Central memory CD8-positive, alpha-beta T cell (primary cell): ENCODE data around the gene CDK12.
"Not testable (repeated sequence)": the region's sequence is repeated elsewhere in the genome, so short reads cannot be mapped to it uniquely, and the experiment has no call there.

Experiments used
- ATAC-seq: fragments of 150-1000 bp; cut with Tn5 transposase; replicated peaks from 2 replicates; pipeline ENCODE4 v1.10.0; 2022; ENCODE audit warnings: mild to moderate bottlenecking, moderate FRiP score, moderate number of reproducible peaks; ENCODE audit not compliant: poor library complexity, severe bottlenecking; ENCODE audit errors: extremely low read depth
- DNase-seq, 2 donors: peaks; one replicate each; pipeline ENCODE4 v3.0.0; 2021; ENCODE audit warnings: low spot score in 2 of 2
- H3K27ac Mint-ChIP-seq: one replicate; pipeline ENCODE4 v1.8.0; 2022; ENCODE audit warnings: low read depth, mild to moderate bottlenecking, moderate library complexity, mixed read lengths
- H3K27me3 Mint-ChIP-seq: one replicate; pipeline ENCODE4 v1.8.0; 2022; ENCODE audit warnings: mixed read lengths
- H3K36me3 Mint-ChIP-seq: one replicate; pipeline ENCODE4 v1.8.0; 2022; ENCODE audit warnings: mild to moderate bottlenecking, moderate library complexity, mixed read lengths; ENCODE audit not compliant: insufficient read depth
- H3K4me1 Mint-ChIP-seq: one replicate; pipeline ENCODE4 v1.8.0; 2022; ENCODE audit warnings: mixed read lengths
- H3K4me3 Mint-ChIP-seq: one replicate; pipeline ENCODE4 v1.8.0; 2022; ENCODE audit warnings: mild to moderate bottlenecking, moderate library complexity, mixed read lengths
- H3K9me3 Mint-ChIP-seq: one replicate; pipeline ENCODE4 v1.8.0; 2022; ENCODE audit warnings: mixed read lengths

The CDK12 gene

GRCh38 chr17:39543176-39543575, 81.9 kb downstream of the CDK12 start:
- peaks cover 19% of the 10 kb centered on the region for H3K4me1 Mint-ChIP-seq
- H3K27ac Mint-ChIP-seq: no peak overlapping the region
- no peaks in the 10 kb centered on the region for H3K27me3 Mint-ChIP-seq
- no peak overlapping the region for H3K4me3 Mint-ChIP-seq
- H3K9me3 Mint-ChIP-seq: no peaks in the 10 kb centered on the region
- DNase-seq: no peak
- no peak for ATAC-seq
- peaks cover 22% of the 10 kb centered on the region for H3K36me3 Mint-ChIP-seq

- Mint-ChIP-seq H3K27ac (no peak overlapping the region), H3K36me3 (peaks cover 22% of the 10 kb centered on the region)
- ATAC-seq: no peak
These were observed 82.4 kb downstream of the CDK12 start for GRCh38 chr17:39543664-39544063.

GRCh38 chr17:39544361-39544760, 83.1 kb downstream of the CDK12 start:
- H3K27me3 Mint-ChIP-seq, H3K9me3 Mint-ChIP-seq, H3K4me3 Mint-ChIP-seq, H3K27ac Mint-ChIP-seq, ATAC-seq, DNase-seq: not testable (repeated sequence)
- Mint-ChIP-seq H3K36me3 (peaks cover 22% of the 10 kb centered on the region), H3K4me1 (peaks cover 10% of the 10 kb centered on the region)

More at GRCh38 chr17:39543664-39544063, 82.4 kb downstream of the CDK12 start:
- H3K4me3 Mint-ChIP-seq: no peak overlapping the region
- H3K9me3 Mint-ChIP-seq: no peaks in the 10 kb centered on the region
- DNase-seq: no peak
- H3K4me1 Mint-ChIP-seq: peaks cover 16% of the 10 kb centered on the region
- H3K27me3 Mint-ChIP-seq: no peaks in the 10 kb centered on the region

GRCh38 chr17:39547713-39548478, 86.6 kb downstream of the CDK12 start:
- DNase-seq (peak; percentile 58 to 81), ATAC-seq (peak; percentile 65)
- no peaks in the 10 kb centered on the region for H3K27me3 Mint-ChIP-seq
- H3K4me1 Mint-ChIP-seq: peaks cover 4% of the 10 kb centered on the region
- peaks cover 30% of the 10 kb centered on the region for H3K36me3 Mint-ChIP-seq
- H3K4me3 Mint-ChIP-seq: no peak overlapping the region
- no peaks in the 10 kb centered on the region for H3K9me3 Mint-ChIP-seq
- no peak overlapping the region for H3K27ac Mint-ChIP-seq

- DNase-seq (no peak), ATAC-seq (no peak)
- Mint-ChIP-seq H3K4me3 (no peak overlapping the region), H3K4me1 (peaks cover 4% of the 10 kb centered on the region), H3K9me3 (no peaks in the 10 kb centered on the region), H3K27ac (no peak overlapping the region), H3K36me3 (peaks cover 30% of the 10 kb centered on the region), H3K27me3 (no peaks in the 10 kb centered on the region)
These were observed 87.4 kb downstream of the CDK12 start for GRCh38 chr17:39548494-39549225.

GRCh38 chr17:39549747-39550573, 88.7 kb downstream of the CDK12 start:
- ATAC-seq: no peak
- H3K27me3 Mint-ChIP-seq: no peaks in the 10 kb centered on the region
- no peak overlapping the region for H3K4me3 Mint-ChIP-seq
- H3K4me1 Mint-ChIP-seq: peaks cover 4% of the 10 kb centered on the region
- peaks cover 35% of the 10 kb centered on the region for H3K36me3 Mint-ChIP-seq
- no peaks in the 10 kb centered on the region for H3K9me3 Mint-ChIP-seq
- H3K27ac Mint-ChIP-seq: no peak overlapping the region
- no peak for DNase-seq

- H3K9me3 Mint-ChIP-seq: no peaks in the 10 kb centered on the region
- no peak overlapping the region for H3K4me3 Mint-ChIP-seq
- DNase-seq (no peak), ATAC-seq (no peak)
- H3K36me3 Mint-ChIP-seq: peaks cover 30% of the 10 kb centered on the region
- no peaks in the 10 kb centered on the region for H3K27me3 Mint-ChIP-seq
- H3K4me1 Mint-ChIP-seq: peaks cover 4% of the 10 kb centered on the region
- H3K27ac Mint-ChIP-seq: no peak overlapping the region
These were observed 90.6 kb downstream of the CDK12 start for GRCh38 chr17:39551879-39552278.

- Mint-ChIP-seq H3K36me3 (peaks cover 22% of the 10 kb centered on the region), H3K4me1 (no peaks in the 10 kb centered on the region), H3K9me3 (no peaks in the 10 kb centered on the region), H3K27me3 (no peaks in the 10 kb centered on the region), H3K27ac (no peak overlapping the region), H3K4me3 (no peak overlapping the region)
- DNase-seq: no peak
- ATAC-seq: no peak
These were observed 92.2 kb downstream of the CDK12 start for GRCh38 chr17:39553341-39553945.

GRCh38 chr17:39555368-39555767, 94.1 kb downstream of the CDK12 start:
- no peak for ATAC-seq
- Mint-ChIP-seq H3K4me3 (no peak overlapping the region), H3K9me3 (no peaks in the 10 kb centered on the region), H3K27me3 (no peaks in the 10 kb centered on the region), H3K27ac (no peak overlapping the region), H3K36me3 (peaks cover 28% of the 10 kb centered on the region), H3K4me1 (no peaks in the 10 kb centered on the region)
- no peak for DNase-seq

GRCh38 chr17:39556423-39556822, 95.1 kb downstream of the CDK12 start:
- peaks cover 22% of the 10 kb centered on the region for H3K36me3 Mint-ChIP-seq
- ATAC-seq (no peak), DNase-seq (no peak)
- H3K4me1 Mint-ChIP-seq: no peaks in the 10 kb centered on the region
- no peak overlapping the region for H3K27ac Mint-ChIP-seq
- H3K27me3 Mint-ChIP-seq: no peaks in the 10 kb centered on the region
- no peaks in the 10 kb centered on the region for H3K9me3 Mint-ChIP-seq
- H3K4me3 Mint-ChIP-seq: no peak overlapping the region

- Mint-ChIP-seq H3K4me3 (no peak overlapping the region), H3K4me1 (no peaks in the 10 kb centered on the region), H3K27me3 (no peaks in the 10 kb centered on the region), H3K36me3 (peaks cover 23% of the 10 kb centered on the region), H3K9me3 (no peaks in the 10 kb centered on the region), H3K27ac (no peak overlapping the region)
- ATAC-seq (no peak), DNase-seq (no peak)
These were observed 101.1 kb downstream of the CDK12 start for GRCh38 chr17:39562395-39562794.

GRCh38 chr17:39562976-39563375, 101.7 kb downstream of the CDK12 start:
- no peak overlapping the region for H3K4me3 Mint-ChIP-seq
- H3K27me3 Mint-ChIP-seq: no peaks in the 10 kb centered on the region
- DNase-seq (no peak), ATAC-seq (no peak)
- H3K9me3 Mint-ChIP-seq: no peaks in the 10 kb centered on the region
- no peaks in the 10 kb centered on the region for H3K4me1 Mint-ChIP-seq
- H3K36me3 Mint-ChIP-seq: peaks cover 23% of the 10 kb centered on the region
- no peak overlapping the region for H3K27ac Mint-ChIP-seq
